HCT116 (cell line): Measurements from ENCODE around the gene FGF22.

ENCODE experiments used
- CTCF ChIP-seq, 3 experiments: fragments of 200-600 bp in 1 of 3; sonication (generic) in 1 of 3; IDR thresholded peaks in 2 of 3; conservative IDR thresholded peaks in 1 of 3; 2 replicates each; pipeline ENCODE4 v1.5.1; 2012 to 2017; ENCODE audit warnings: low read depth in 2 of 3, low read length in 2 of 3, antibody characterized with exemption in 1 of 3, borderline replicate concordance in 1 of 3, control low read depth in 1 of 3, mild to moderate bottlenecking in 1 of 3, mixed read lengths in 1 of 3, mixed run types in 1 of 3, moderate library complexity in 1 of 3; ENCODE audit not compliant: insufficient read depth in 1 of 3
- EZH2 ChIP-seq: fragments of 200-600 bp; sonication (generic); IDR thresholded peaks from 2 replicates; pipeline ENCODE4 v1.6.1; 2017; ENCODE audit warnings: antibody characterized with exemption, mixed run types
- SRF ChIP-seq: IDR thresholded peaks from 2 replicates; pipeline ENCODE4 v1.6.1; 2012; ENCODE audit warnings: low read depth

- TF ChIP-seq CTCF (IDR thresholded peaks at IDR 0.05 in 2 of 3, conservative IDR thresholded peaks at IDR 0.05 in 1 of 3; ENCODE audit: borderline replicate concordance in 1 of 3, insufficient read depth in 1 of 3, low read depth in 2 of 3, low read length in 2 of 3) (no peak), SRF (no peak), EZH2 (no peak)
Measured at GRCh38 chr19:616747-617526, 22.7 kb upstream of the FGF22 start.
